Measurements from ENCODE around the gene SULT1C3. TPM values are rescaled to one million over a fixed set of nuclear protein-coding genes. Genes with fewer than 3 reads are reported as not detected.

SULT1C3 gene
- total and polyA plus RNA-seq, 7 donors: 1.2 TPM; not detected in 6

DNA sequence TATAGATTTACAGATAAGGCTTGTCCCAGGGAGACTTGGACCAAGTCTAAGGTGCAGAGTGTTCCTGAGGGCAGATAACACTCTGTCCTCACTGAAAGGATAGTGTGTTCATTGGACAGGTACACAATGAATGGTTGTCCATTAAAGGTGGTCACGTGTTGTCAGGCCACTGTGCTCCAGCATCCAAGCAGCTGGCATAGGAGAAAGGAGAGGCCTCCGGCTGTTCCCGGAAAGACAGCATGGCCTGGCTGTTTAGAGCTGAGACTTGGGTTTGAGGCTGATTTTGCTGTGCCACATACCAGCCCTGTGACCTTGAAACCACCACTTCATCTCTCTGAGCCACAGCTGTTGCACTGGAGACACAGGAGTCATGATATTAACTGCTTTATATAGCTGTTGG, 19.6 kb upstream of the SULT1C3 start:
- no peaks in the 10 kb centered on the region for H3K4me1 ChIP-seq
- intact Hi-C loops (cut with DNase I): no loop called here
- WGBS, 2 donors: 90 to 93% methylated on average over 3 of the region's 3 CpGs
- no peak for DNase-seq
- H3K36me3 ChIP-seq: no peaks in the 10 kb centered on the region
- H3K27ac ChIP-seq: no peak overlapping the region
- no peak for TF ChIP-seq CTCF (IDR thresholded peaks at IDR 0.05)
- TF ChIP-seq POLR2AphosphoS5 (IDR thresholded peaks at IDR 0.05): no peak
- no peak for TF ChIP-seq EP300 (IDR thresholded peaks at IDR 0.05)
- no peak for TF ChIP-seq POLR2A (IDR thresholded peaks at IDR 0.05)
- H3K27me3 ChIP-seq: no peaks in the 10 kb centered on the region
- H3K4me3 ChIP-seq: no peak overlapping the region
- H3K9me3 ChIP-seq: peaks cover 0 to 13% (median 4%) of the 10 kb centered on the region in 4 donors

DNA sequence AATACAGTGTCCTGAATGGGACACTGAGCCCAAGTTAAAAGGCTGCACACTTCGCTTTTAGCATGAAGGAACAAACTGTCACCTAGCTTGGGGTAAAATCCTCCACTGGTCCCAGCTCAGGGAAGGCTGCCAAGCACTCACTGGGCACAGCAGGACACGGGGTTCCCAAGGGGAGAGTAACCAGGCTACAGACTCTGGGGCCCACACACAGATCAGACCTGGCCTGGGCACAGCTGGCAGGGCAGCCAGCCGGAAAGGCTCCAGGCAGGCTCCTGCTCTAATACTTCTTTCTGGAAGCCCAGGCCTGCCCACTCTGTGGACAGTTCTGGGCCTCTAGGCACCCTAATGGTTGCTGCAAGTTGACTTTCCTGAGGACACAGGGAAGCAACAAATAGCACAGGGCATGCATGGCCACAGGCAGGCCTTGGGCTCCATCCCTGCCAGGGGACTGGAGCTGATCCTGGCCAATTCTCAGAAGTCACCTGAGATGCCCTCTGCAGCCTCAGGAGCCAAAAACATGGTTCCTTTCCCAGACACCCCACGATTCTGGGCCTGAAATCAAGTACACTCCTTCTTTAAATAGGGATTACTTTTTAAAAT, 18.7 kb upstream of the SULT1C3 start:
- intact Hi-C loops (cut with DNase I): no loop called here
- H3K36me3 ChIP-seq: no peaks in the 10 kb centered on the region
- WGBS, 2 donors: 83 to 84% methylated on average over 4 of the region's 4 CpGs
- H3K9me3 ChIP-seq: peaks cover 0 to 13% (median 4%) of the 10 kb centered on the region in 4 donors
- no peak overlapping the region for H3K27ac ChIP-seq
- H3K4me3 ChIP-seq: no peak overlapping the region
- H3K27me3 ChIP-seq: no peaks in the 10 kb centered on the region
- TF ChIP-seq POLR2A (IDR thresholded peaks at IDR 0.05) (no peak), CTCF (IDR thresholded peaks at IDR 0.05) (no peak), POLR2AphosphoS5 (IDR thresholded peaks at IDR 0.05) (no peak), EP300 (IDR thresholded peaks at IDR 0.05) (no peak)
- H3K4me1 ChIP-seq: no peaks in the 10 kb centered on the region
- DNase-seq: no peak

GRCh38 chr2:108222261-108222660, 17.5 kb upstream of the SULT1C3 start:
- TF ChIP-seq CTCF (IDR thresholded peaks at IDR 0.05) (no peak), POLR2AphosphoS5 (IDR thresholded peaks at IDR 0.05) (no peak), EP300 (IDR thresholded peaks at IDR 0.05) (no peak), POLR2A (IDR thresholded peaks at IDR 0.05) (no peak)
- Histone ChIP-seq H3K36me3 (no peaks in the 10 kb centered on the region), H3K27ac (no peak overlapping the region), H3K27me3 (no peaks in the 10 kb centered on the region), H3K4me1 (no peaks in the 10 kb centered on the region), H3K4me3 (no peak overlapping the region), H3K9me3 (peaks cover 0 to 13% (median 4%) of the 10 kb centered on the region in 4 donors)
- no peak for DNase-seq
- intact Hi-C loops (cut with DNase I): no loop called here
- 89 to 90% methylated on average over 3 of the region's 3 CpGs for WGBS, 2 donors

- no peak for TF ChIP-seq POLR2AphosphoS5 (IDR thresholded peaks at IDR 0.05)
- TF ChIP-seq CTCF (IDR thresholded peaks at IDR 0.05): no peak
- TF ChIP-seq POLR2A (IDR thresholded peaks at IDR 0.05): no peak
- TF ChIP-seq EP300 (IDR thresholded peaks at IDR 0.05): no peak
- Histone ChIP-seq H3K4me3 (no peak overlapping the region), H3K4me1 (peaks cover 0 to 2% (median 0%) of the 10 kb centered on the region in 4 donors), H3K36me3 (no peaks in the 10 kb centered on the region), H3K9me3 (peaks cover 0 to 13% (median 4%) of the 10 kb centered on the region in 4 donors), H3K27ac (no peak overlapping the region), H3K27me3 (no peaks in the 10 kb centered on the region)
- WGBS, 2 donors: 87 to 89% methylated on average over 4 of the region's 4 CpGs
- no peak for DNase-seq
- intact Hi-C loops (cut with DNase I): no loop called here
These were observed 16.2 kb upstream of the SULT1C3 start for GRCh38 chr2:108223573-108223972.

GRCh38 chr2:108224022-108224421, 15.7 kb upstream of the SULT1C3 start:
- Histone ChIP-seq H3K4me1 (peaks cover 0 to 2% (median 0%) of the 10 kb centered on the region in 4 donors), H3K9me3 (peaks cover 0 to 13% (median 4%) of the 10 kb centered on the region in 4 donors), H3K36me3 (no peaks in the 10 kb centered on the region), H3K4me3 (no peak overlapping the region), H3K27ac (no peak overlapping the region), H3K27me3 (no peaks in the 10 kb centered on the region)
- no peak for DNase-seq
- TF ChIP-seq POLR2A (IDR thresholded peaks at IDR 0.05): no peak
- TF ChIP-seq EP300 (IDR thresholded peaks at IDR 0.05): no peak
- no peak for TF ChIP-seq CTCF (IDR thresholded peaks at IDR 0.05)
- TF ChIP-seq POLR2AphosphoS5 (IDR thresholded peaks at IDR 0.05): no peak
- 93 to 100% methylated on average over 1 of the region's 1 CpG for WGBS, 2 donors
- intact Hi-C loops (cut with DNase I): no loop called here
